Measurements from ENCODE around the gene NME1.

DNA sequence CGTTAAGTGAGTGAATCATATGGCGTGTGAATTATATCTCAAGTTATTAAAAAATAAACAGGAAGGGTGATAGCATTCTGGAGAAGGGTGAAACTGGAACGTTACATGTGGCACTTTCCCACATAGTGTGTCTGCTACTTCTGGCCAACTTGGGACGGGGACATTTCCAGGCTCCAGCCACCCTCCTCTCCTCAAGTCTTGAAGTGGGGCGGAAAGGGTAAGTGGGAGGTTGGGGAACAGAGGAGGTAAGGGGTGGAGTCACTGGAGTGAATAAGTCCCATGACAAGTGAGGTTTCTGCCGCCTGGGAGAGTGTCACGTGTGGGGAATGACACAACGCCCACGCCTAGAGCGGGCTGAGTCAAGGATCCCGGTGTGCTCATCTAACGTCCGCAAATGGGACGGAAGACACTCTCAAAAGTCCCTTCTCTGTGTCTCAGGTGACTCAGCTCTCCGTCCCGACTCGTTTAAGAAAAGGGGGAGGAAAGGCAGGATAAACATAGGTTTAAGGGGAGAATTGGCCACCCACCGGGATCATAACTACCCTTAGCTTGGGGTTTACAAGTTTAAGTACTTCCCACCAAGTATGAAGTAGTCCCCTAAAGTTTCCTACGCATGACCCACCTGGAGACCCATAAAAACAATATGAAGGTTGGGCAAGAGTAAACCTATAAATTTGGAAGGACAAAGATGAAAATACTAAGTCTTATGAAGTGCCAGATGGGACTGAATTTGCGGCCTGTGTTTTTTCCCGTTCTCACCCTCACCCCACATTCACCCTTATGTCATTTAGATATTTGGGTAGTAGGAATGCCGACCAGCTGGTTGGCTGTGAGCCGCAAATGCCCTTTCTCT, 31.5 kb upstream of the NME1 start:
- TF ChIP-seq CTCF (conservative IDR thresholded peaks at IDR 0.05; ENCODE audit: low read length) (no peak), EZH2phosphoT487 (IDR thresholded peaks at IDR 0.05; ENCODE audit: borderline replicate concordance, low read depth, low read length) (no peak)
